HepG2 (cell line): Measurements from ENCODE around the gene DNPH1. TPM values are rescaled to one million over a fixed set of nuclear protein-coding genes. Genes with fewer than 3 reads are reported as not detected.

Source experiments
- FOSL2 ChIP-seq: sonication (generic); formaldehyde crosslinking; IDR thresholded peaks from 2 replicates; pipeline ENCODE4 v1.4.0; 2020; ENCODE audit warnings: missing genetic modification reagents
- KLF9 ChIP-seq: IDR thresholded peaks from 2 replicates; pipeline ENCODE4 v1.6.1; 2016; ENCODE audit warnings: low read depth
- TSC22D2 ChIP-seq: sonication (generic); formaldehyde crosslinking; IDR thresholded peaks from 2 replicates; pipeline ENCODE4 v1.5.1; 2020; ENCODE audit warnings: missing genetic modification reagents, mild to moderate bottlenecking, borderline replicate concordance
- ZKSCAN5 ChIP-seq: sonication (generic); formaldehyde crosslinking; IDR thresholded peaks from 2 replicates; pipeline ENCODE4 v1.5.1; 2020; ENCODE audit warnings: mild to moderate bottlenecking, missing genetic modification reagents
- ZNF337 ChIP-seq: sonication (generic); formaldehyde crosslinking; IDR thresholded peaks from 2 replicates; pipeline ENCODE4 v1.5.1; 2020; ENCODE audit warnings: missing genetic modification reagents, low read depth, mild to moderate bottlenecking, borderline replicate concordance
- ZNF543 ChIP-seq: sonication (generic); formaldehyde crosslinking; IDR thresholded peaks from 2 replicates; pipeline ENCODE4 v1.4.0; 2020; ENCODE audit warnings: mild to moderate bottlenecking, missing genetic modification reagents
- ZNF747 ChIP-seq: sonication (generic); formaldehyde crosslinking; IDR thresholded peaks from 2 replicates; pipeline ENCODE4 v1.8.1; 2023; ENCODE audit warnings: missing genetic modification reagents, mild to moderate bottlenecking, borderline replicate concordance
- ZNF780A ChIP-seq: sonication (generic); formaldehyde crosslinking; IDR thresholded peaks from 2 replicates; pipeline ENCODE4 v1.8.0; 2022; ENCODE audit warnings: mild to moderate bottlenecking, missing genetic modification reagents, moderate library complexity
- ZSCAN25 ChIP-seq: sonication (generic); formaldehyde crosslinking; IDR thresholded peaks from 2 replicates; pipeline ENCODE4 v1.8.0; 2022; ENCODE audit warnings: mild to moderate bottlenecking, missing genetic modification reagents
- polyA plus RNA-seq, 8 experiments: library from polyadenylated mRNA; depleted of rRNA in 3 of 8; stranded (reverse) in 7 of 8; unstranded in 1 of 8; fragments of >200 nt; fragmentation: Illumina TruSeq in 4 of 8; extraction: Trizol in 4 of 8; gene quantifications; 2 replicates each; pipeline versions ENCODE4 v1.2.1 to v1.2.3, GENCODE V29; 2011 to 2016; ENCODE audit warnings: low read depth in 4 of 8, missing spikeins in 1 of 8, mixed read lengths in 1 of 8; ENCODE audit not compliant: insufficient read depth in 1 of 8
- total RNA-seq, 5 experiments: library from RNA; depleted of rRNA; stranded (reverse); fragments of >200 nt; fragmentation: Illumina TruSeq; extraction: Trizol; gene quantifications; 2 replicates each; pipeline ENCODE4 v1.2.3, GENCODE V29; 2016; ENCODE audit warnings: low read depth in 1 of 5
- TF ChIP-seq, protein P1 (sequence below): IDR thresholded peaks from 2 replicates; pipeline ENCODE4 v1.6.1; 2016; ENCODE audit warnings: low read depth
- TF ChIP-seq, protein P2 (sequence below): sonication (generic); formaldehyde crosslinking; IDR thresholded peaks from 2 replicates; pipeline ENCODE4 v1.8.1; 2023; ENCODE audit warnings: mild to moderate bottlenecking, inconsistent platforms, moderate library complexity, missing genetic modification reagents, borderline replicate concordance
- TF ChIP-seq, protein P3 (sequence below): sonication (generic); formaldehyde crosslinking; IDR thresholded peaks from 2 replicates; pipeline ENCODE4 v1.4.0; 2020; ENCODE audit warnings: missing genetic modification reagents, borderline replicate concordance
- TF ChIP-seq, protein P4 (sequence below), 2 experiments: sonication (generic) in 1 of 2; formaldehyde crosslinking in 1 of 2; IDR thresholded peaks; 2 replicates each; pipeline versions ENCODE4 v1.4.0 to v1.6.1; 2016 to 2020; ENCODE audit warnings: borderline replicate concordance in 1 of 2, low read depth in 1 of 2, mild to moderate bottlenecking in 1 of 2, missing genetic modification reagents in 1 of 2

The DNPH1 gene
- total and polyA plus RNA-seq, 2 of the 13 experiments (the other 11 are each of a cell fraction or from before 2014, with no cell fraction given), result 56.5 to 75.1 TPM

DNA sequence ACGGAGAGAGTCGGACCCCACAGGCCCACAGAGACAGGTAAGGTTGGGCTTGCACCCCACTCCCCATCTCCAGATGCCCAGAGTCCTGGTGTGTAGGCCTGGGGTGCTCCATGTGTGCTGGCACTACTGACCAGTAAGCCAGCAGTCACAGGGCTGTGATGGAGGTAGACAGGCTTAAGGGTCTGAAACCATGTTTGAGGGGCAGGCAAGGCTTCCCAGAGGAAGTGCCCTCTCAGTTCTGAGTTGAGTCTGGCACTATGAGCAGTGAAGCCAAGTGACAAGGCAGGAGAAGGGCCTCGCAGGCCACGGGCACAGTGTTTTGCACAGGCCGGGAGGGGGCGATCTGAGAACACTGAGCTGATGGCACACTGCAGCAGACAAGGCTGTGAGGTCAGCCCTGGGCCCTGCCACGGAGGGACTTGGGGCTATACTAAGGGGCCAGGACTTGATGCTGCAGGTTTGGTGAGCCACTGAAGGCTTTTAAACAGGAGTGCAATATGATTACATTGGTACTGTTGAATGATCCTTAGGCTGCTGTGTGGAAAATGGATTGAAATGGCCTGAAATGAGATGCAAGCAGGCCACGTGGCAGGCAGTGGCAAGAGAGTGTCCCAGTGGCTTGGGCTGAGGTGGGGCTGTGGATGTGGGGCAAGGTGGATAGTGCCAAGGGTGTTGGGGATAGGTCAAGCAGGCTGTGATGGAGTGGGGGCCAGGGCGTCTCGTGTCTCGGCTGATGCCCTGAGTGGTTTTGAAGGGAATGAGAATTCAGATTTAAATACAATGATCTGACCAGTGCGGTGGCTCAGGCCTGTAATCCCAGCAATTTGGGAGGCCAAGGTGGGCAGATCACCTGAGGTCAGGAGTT lies 34.3 kb upstream of the DNPH1 start (continued):
- TF ChIP-seq, protein P1, sequence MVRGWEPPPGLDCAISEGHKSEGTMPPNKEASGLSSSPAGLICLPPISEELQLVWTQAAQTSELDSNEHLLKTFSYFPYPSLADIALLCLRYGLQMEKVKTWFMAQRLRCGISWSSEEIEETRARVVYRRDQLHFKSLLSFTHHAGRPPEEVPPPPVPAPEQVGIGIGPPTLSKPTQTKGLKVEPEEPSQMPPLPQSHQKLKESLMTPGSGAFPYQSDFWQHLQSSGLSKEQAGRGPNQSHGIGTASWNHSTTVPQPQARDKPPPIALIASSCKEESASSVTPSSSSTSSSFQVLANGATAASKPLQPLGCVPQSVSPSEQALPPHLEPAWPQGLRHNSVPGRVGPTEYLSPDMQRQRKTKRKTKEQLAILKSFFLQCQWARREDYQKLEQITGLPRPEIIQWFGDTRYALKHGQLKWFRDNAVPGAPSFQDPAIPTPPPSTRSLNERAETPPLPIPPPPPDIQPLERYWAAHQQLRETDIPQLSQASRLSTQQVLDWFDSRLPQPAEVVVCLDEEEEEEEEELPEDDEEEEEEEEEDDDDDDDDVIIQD (CRISPR knock-in tag), result peak; percentile 35; the same call in 1 of the 2 replicates
- TF ChIP-seq KLF9 (CRISPR knock-in tag) (0 out of 2 replicates have a peak, but pooled peaks have one; percentile 36), ZKSCAN5 (peak; percentile 50; the same call in 1 of the 2 replicates), ZSCAN25 (peak; percentile 78), TSC22D2 (CRISPR knock-in tag) (no peak), FOSL2 (CRISPR knock-in tag) (peak; percentile 70), ZNF337 (CRISPR knock-in tag) (0 out of 2 replicates have a peak, but pooled peaks have one; percentile 46), ZNF543 (CRISPR knock-in tag) (0 out of 2 replicates have a peak, but pooled peaks have one; percentile 50), ZNF747 (CRISPR knock-in tag) (peak; percentile 72; the same call in 1 of the 2 replicates), ZNF780A (CRISPR knock-in tag) (0 out of 2 replicates have a peak, but pooled peaks have one; percentile 18)
- TF ChIP-seq, protein P2, sequence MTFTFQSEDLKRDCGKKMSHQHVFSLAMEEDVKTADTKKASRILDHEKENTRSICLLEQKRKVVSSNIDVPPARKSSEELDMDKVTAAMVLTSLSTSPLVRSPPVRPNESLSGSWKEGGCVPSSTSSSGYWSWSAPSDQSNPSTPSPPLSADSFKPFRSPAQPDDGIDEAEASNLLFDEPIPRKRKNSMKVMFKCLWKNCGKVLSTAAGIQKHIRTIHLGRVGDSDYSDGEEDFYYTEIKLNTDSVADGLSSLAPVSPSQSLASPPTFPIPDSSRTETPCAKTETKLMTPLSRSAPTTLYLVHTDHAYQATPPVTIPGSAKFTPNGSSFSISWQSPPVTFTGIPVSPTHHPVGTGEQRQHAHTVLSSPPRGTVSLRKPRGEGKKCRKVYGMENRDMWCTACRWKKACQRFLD (CRISPR knock-in tag), result peak; percentile 65; the same call in 1 of the 2 replicates
- TF ChIP-seq, protein P3, sequence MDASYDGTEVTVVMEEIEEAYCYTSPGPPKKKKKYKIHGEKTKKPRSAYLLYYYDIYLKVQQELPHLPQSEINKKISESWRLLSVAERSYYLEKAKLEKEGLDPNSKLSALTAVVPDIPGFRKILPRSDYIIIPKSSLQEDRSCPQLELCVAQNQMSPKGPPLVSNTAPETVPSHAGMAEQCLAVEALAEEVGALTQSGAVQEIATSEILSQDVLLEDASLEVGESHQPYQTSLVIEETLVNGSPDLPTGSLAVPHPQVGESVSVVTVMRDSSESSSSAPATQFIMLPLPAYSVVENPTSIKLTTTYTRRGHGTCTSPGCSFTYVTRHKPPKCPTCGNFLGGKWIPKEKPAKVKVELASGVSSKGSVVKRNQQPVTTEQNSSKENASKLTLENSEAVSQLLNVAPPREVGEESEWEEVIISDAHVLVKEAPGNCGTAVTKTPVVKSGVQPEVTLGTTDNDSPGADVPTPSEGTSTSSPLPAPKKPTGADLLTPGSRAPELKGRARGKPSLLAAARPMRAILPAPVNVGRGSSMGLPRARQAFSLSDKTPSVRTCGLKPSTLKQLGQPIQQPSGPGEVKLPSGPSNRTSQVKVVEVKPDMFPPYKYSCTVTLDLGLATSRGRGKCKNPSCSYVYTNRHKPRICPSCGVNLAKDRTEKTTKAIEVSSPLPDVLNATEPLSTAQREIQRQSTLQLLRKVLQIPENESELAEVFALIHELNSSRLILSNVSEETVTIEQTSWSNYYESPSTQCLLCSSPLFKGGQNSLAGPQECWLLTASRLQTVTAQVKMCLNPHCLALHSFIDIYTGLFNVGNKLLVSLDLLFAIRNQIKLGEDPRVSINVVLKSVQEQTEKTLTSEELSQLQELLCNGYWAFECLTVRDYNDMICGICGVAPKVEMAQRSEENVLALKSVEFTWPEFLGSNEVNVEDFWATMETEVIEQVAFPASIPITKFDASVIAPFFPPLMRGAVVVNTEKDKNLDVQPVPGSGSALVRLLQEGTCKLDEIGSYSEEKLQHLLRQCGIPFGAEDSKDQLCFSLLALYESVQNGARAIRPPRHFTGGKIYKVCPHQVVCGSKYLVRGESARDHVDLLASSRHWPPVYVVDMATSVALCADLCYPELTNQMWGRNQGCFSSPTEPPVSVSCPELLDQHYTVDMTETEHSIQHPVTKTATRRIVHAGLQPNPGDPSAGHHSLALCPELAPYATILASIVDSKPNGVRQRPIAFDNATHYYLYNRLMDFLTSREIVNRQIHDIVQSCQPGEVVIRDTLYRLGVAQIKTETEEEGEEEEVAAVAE (CRISPR knock-in tag), result peak; percentile 58; the same call in 1 of the 2 replicates
- TF ChIP-seq, protein P4, sequence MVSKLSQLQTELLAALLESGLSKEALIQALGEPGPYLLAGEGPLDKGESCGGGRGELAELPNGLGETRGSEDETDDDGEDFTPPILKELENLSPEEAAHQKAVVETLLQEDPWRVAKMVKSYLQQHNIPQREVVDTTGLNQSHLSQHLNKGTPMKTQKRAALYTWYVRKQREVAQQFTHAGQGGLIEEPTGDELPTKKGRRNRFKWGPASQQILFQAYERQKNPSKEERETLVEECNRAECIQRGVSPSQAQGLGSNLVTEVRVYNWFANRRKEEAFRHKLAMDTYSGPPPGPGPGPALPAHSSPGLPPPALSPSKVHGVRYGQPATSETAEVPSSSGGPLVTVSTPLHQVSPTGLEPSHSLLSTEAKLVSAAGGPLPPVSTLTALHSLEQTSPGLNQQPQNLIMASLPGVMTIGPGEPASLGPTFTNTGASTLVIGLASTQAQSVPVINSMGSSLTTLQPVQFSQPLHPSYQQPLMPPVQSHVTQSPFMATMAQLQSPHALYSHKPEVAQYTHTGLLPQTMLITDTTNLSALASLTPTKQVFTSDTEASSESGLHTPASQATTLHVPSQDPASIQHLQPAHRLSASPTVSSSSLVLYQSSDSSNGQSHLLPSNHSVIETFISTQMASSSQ (IDR thresholded peaks at IDR 0.05; ENCODE audit: low read depth), result no peak
- TF ChIP-seq, protein P4 (CRISPR knock-in tag; IDR thresholded peaks at IDR 0.05; ENCODE audit: borderline replicate concordance), result peak; percentile 52; the same call in 1 of the 2 replicates
